Right lobe of liver (tissue), 6 donors: Measurements from ENCODE around the gene RPS6KA2. TPM values are rescaled to one million over a fixed set of nuclear protein-coding genes. Genes with fewer than 3 reads are reported as not detected.

Experiments
- ATAC-seq, 4 donors: fragments of 200-7000 bp; cut with Tn5 transposase; one replicate each; pipeline ENCODE4 v1.9.1; 2020; ENCODE audit warnings: mild to moderate bottlenecking in 4 of 4, moderate library complexity in 4 of 4
- DNase-seq, 3 donors: peaks; one replicate each; pipeline ENCODE4 v3.0.0-alpha.2; 2020
- H3K27ac ChIP-seq, 3 donors: fragments of 200-600 bp; one replicate each; pipeline ENCODE4 v1.8.0; 2022
- H3K27me3 ChIP-seq, 2 donors: fragments of 200-600 bp; one replicate each; pipeline ENCODE4 v1.8.0; 2022
- H3K36me3 ChIP-seq, 4 donors: fragments of 200-600 bp; sonication (generic) in 1 of 4; one replicate each; pipeline versions ENCODE4 v1.5.1 to v1.8.0; 2017 to 2022; ENCODE audit warnings: control low read depth in 1 of 4
- H3K4me1 ChIP-seq, 4 donors: fragments of 200-600 bp; sonication (generic) in 1 of 4; one replicate each; pipeline versions ENCODE4 v1.5.1 to v1.8.0; 2017 to 2022; ENCODE audit warnings: control low read depth in 1 of 4
- H3K4me3 ChIP-seq, 3 donors: fragments of 200-600 bp; one replicate each; pipeline ENCODE4 v1.8.0; 2022
- H3K9me3 ChIP-seq, 4 donors: fragments of 200-600 bp; sonication (generic) in 1 of 4; one replicate each; pipeline versions ENCODE4 v1.5.1 to v1.8.0; 2017 to 2022; ENCODE audit warnings: control low read depth in 1 of 4
- CTCF ChIP-seq, 4 donors: fragments of 200-600 bp in 3 of 4; fragments of 450-650 bp in 1 of 4; IDR thresholded peaks; one replicate each; pipeline versions ENCODE4 v1.5.1 to v1.8.0; 2016 to 2022; ENCODE audit warnings: antibody characterized with exemption in 4 of 4, mild to moderate bottlenecking in 2 of 4
- POLR2A ChIP-seq: fragments of 450-650 bp; IDR thresholded peaks from one replicate; pipeline ENCODE4 v1.6.1; 2017; ENCODE audit warnings: antibody characterized with exemption, mild to moderate bottlenecking
- WGBS: methylation state at CpG from one replicate; pipeline ENCODE4 v1.1.6; 2018; ENCODE audit warnings: low coverage, low lambda C conversion rate; ENCODE audit not compliant: insufficient coverage; ENCODE audit errors: missing lambda C conversion rate; 5-methylcytosine and 5-hydroxymethylcytosine counted together
- intact Hi-C, 2 donors: fragments of 100-400 bp; cut with DNase I; formaldehyde crosslinking; loops; one replicate each; pipeline versions ENCODE4 v1.11.2 to v1.14.1; 2022
- long read RNA-seq: library from polyadenylated mRNA; unstranded; transcript quantifications from one replicate; pipeline ENCODE4 v2.0.0, GENCODE V29; 2019
- total RNA-seq, 6 experiments: library from RNA; depleted of rRNA in 2 of 6; stranded (reverse); fragments of >200 nt in 2 of 6; fragmentation: NEBNext Ultra II Directional in 3 of 6; extraction: Animal tissue kit (Norgen Biotek cat#: 25700) in 3 of 6; gene quantifications; one replicate each; pipeline versions ENCODE4 v1.1.0 to v1.2.4, GENCODE V29; 2016 to 2023
- donor health status: DM: no; HTN: yes; CAD: no.
- donor health status: DM: no; HTN: no; CAD: no.
- donor health status: DM: no; HTN: no; CAD: no.
- donor health status: DM: no; HTN: yes; CAD: no.
- donor health status: DM: no; HTN: yes; CAD: no.

Gene RPS6KA2
- 10 to 100 TPM in 3 of 6 experiments, 1 to 10 TPM in 3; 6.4 to 18.1 (median 11.1) TPM for total RNA-seq
- long read RNA-seq, partial matches to known transcripts: 1 of 2 reads
- long read RNA-seq, other reads (novel, unspliced or antisense): 1 of 2 reads

DNA sequence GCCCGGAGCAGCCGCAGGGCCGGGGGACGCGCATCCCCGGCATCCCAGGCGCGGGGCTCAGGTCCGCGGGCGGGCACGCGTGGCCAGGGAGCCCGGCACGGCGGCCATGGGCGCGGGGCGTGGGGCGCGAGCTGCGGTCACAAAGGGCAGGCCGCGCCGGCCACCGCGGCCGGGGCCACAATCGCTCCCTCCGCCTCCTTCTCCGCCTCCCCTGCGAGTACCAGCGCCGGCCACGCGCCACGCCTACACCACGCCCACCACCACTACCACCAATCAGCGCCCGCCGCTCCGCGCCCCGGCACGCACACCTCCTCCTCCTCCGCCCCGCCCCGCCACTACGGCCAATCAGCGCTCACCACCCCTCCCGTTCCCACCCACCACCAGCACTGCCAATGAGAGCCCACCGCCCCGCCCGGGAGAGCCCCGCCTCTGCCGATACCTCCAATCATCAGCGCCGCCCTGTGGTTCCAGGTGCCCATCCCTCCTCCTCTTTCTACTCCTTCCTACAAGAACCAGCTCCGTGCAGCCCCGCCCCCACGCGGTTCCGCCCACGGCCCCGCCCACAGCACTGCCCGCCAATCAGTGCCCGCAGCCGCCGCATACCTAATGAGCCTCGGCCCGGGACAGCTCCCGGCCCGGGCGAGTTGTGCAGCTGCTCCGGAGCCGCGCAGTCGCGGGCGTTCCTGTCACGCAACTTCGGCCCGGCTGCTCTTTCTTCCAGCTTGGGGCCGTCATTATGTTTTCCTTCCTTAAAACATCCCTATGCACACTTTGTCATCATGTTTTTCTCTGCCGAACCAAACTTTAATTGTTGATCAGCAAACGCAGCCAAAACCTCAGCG is at the start of gene RPS6KA2:
RPS6KA2 (minus strand) TSS at position 219 of the 842 bp plus-strand sequence. CDS start 232 bp downstream, outside the sequence.
- 0% methylated on average over 43 of the region's 87 CpGs for WGBS
- Histone ChIP-seq H3K27me3 (no peaks in the 10 kb centered on the region), H3K4me1 (peaks cover 0 to 16% (median 4%) of the 10 kb centered on the region in 4 donors), H3K27ac (peak within 1 kb of the TSS; percentile 57 to 80 (median 69)), H3K36me3 (no peaks in the 10 kb centered on the region), H3K9me3 (no peaks in the 10 kb centered on the region), H3K4me3 (peak within 1 kb of the TSS; percentile 71 to 92 (median 85))
- DNase-seq: peak; percentile 100
- intact Hi-C loops: no loop called here
- peak; percentile 90 to 96 (median 92) for ATAC-seq
- TF ChIP-seq POLR2A (peak; percentile 92), CTCF (IDR thresholded peaks at IDR 0.05) (peak in 3 of 4 donors; percentile 19 to 37 (median 31))

DNA sequence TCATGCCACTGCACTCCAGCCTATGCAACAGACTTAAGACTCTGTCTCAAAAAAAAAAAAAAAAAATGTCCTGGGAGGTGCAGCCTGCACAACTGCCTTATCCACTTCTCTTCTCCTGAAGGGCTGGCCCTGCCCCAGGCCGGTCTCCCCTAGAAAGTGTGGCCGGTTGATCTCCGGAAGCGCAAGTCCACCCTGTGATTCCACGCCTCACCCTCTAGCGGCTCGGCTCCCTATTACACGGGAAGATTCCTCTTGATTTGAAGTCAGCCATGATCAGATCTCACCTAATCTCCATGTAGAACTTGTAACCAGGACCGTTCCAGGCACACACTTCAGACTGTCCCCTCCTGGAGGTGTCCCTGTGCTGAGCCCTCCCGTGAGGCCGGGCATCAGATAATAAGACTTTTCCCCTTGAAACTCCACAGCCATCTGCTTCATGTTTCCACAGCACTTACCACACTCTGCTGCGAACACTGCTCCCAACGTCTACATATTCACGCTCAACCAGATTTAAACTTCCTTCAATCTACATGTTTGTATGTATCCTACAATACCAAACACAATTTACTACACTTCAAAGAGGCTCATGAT is 49.3 kb upstream of the RPS6KA2 start:
- Histone ChIP-seq H3K27ac (no peak overlapping the region), H3K4me1 (peaks cover 0 to 5% (median 0%) of the 10 kb centered on the region in 4 donors), H3K27me3 (no peaks in the 10 kb centered on the region), H3K9me3 (no peaks in the 10 kb centered on the region), H3K4me3 (no peak overlapping the region), H3K36me3 (no peaks in the 10 kb centered on the region)
- WGBS: 85% methylated on average over 6 of the region's 14 CpGs
- no peak for TF ChIP-seq POLR2A
- no peak for TF ChIP-seq CTCF (IDR thresholded peaks at IDR 0.05)
- no peak for ATAC-seq
- no peak for DNase-seq
- intact Hi-C loops: no loop called here

DNA sequence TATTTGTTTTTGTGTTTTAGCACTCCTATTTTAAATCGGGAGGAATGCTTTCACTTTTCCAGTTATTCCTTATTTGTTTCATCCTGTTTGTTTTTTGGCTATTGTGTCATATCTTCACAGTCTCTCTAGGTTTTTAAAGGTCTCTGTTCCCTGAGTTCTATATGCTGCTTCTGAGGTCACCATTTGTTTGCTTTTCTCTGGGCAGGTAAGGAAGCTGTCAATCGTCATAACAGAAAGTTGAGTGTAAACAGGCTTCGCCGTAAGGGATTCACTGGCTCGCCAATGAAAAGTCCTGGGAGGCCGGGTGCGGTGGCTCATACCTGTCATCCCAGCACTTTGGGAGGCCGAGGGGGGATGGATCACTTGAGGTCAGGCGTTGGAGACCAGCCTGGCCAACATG is 48.7 kb upstream of the RPS6KA2 start:
- ATAC-seq (peak in 1 of 4 donors; percentile 35), DNase-seq (no peak)
- no peaks in the 10 kb centered on the region for H3K9me3 ChIP-seq
- no peaks in the 10 kb centered on the region for H3K27me3 ChIP-seq
- intact Hi-C loops: no loop called here
- no peak overlapping the region for H3K27ac ChIP-seq
- H3K4me3 ChIP-seq: no peak overlapping the region
- H3K4me1 ChIP-seq: peaks cover 0 to 5% (median 0%) of the 10 kb centered on the region in 4 donors
- TF ChIP-seq POLR2A (no peak), CTCF (IDR thresholded peaks at IDR 0.05) (no peak)
- no peaks in the 10 kb centered on the region for H3K36me3 ChIP-seq
- 42% methylated on average over 5 of the region's 9 CpGs for WGBS

DNA sequence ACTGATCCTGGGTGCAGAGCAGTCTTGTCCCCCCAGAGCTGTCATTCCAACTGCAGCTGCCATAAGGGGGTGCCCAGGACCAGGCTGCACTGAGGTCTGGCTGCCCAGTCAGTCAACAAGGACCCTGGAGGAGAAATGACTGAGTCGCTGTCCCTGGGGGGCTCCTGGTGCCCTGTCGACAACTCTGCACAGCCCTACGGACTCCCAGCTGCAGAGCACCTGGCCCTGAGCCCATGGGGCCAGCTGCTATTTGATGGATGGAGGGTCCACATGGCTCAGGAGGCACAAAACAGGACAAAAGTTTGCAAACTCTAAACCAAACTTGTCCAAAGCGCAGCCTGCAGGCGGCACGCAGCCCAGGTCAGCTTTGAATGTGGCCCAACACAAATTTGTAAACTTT is 46.3 kb upstream of the RPS6KA2 start:
- no peaks in the 10 kb centered on the region for H3K9me3 ChIP-seq
- H3K36me3 ChIP-seq: no peaks in the 10 kb centered on the region
- no peak overlapping the region for H3K27ac ChIP-seq
- 90% methylated on average over 3 of the region's 6 CpGs for WGBS
- ATAC-seq: no peak
- H3K27me3 ChIP-seq: no peaks in the 10 kb centered on the region
- DNase-seq: no peak
- TF ChIP-seq CTCF (IDR thresholded peaks at IDR 0.05): no peak
- intact Hi-C loops: no loop called here
- no peak overlapping the region for H3K4me3 ChIP-seq
- H3K4me1 ChIP-seq: peaks cover 0 to 5% (median 0%) of the 10 kb centered on the region in 4 donors
